Stimulated activated naive CD8-positive, alpha-beta T cell treated with anti-CD3 and anti-CD28 coated beads, Interleukin-15, Interleukin-2, amounts not matched to agents 100 U/mL and 50 U/mL, for 24 hours (primary cell): ENCODE measurements around the gene FKTN.
"Not testable (repeated sequence)": the region's sequence is repeated elsewhere in the genome, so short reads cannot be mapped to it uniquely, and the experiment has no call there.

Experiments used
- ATAC-seq: fragments of 150-1000 bp; cut with Tn5 transposase; one replicate; pipeline ENCODE4 v1.10.0; 2021
- DNase-seq: peaks from one replicate; pipeline ENCODE4 v3.0.0; 2021

The FKTN gene

DNA sequence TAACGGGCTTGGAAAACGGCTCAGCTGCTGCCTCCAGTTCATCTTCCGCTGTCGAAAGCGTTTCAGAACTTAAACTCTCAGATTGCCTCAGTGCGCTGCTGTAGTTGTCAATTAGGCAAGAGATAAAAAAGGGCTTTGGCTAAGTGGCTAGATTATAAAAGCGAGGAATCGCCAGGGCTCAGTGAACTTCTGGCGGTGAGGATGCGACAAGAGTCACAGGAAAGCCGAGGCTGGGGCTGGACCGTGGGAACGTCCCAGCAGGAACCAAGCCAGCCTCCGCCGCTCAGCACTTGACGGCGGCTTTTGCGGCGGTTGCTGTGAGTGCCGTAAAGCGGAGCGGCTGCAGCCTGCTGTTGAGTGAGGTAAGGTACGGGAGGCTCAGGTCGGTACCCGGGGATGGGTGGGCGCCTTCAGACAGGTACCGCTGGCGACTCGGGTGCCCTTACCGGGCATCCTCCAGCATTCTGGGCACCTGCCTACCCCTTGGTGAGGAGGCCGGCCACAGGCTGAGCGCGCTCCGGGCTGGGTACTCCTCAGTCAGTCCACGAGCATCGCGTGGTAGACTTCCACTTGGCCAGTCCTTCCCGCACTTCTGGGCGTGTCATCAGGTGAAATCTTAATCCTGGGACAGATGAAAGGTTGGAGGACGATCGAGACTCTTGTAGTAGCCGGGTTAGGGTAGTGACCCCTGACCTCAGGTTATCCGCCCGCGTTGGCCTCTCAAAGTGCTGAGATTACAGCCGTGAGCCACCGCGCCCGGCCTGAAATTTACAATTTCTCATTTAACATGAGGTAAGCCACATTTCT lies at the start of gene FKTN:
Gene FKTN (plus strand): TSS at position 328 of the 807 bp plus-strand sequence. CDS start 16,902 bp downstream, outside the sequence.
- ATAC-seq, result peak; percentile 98

DNA sequence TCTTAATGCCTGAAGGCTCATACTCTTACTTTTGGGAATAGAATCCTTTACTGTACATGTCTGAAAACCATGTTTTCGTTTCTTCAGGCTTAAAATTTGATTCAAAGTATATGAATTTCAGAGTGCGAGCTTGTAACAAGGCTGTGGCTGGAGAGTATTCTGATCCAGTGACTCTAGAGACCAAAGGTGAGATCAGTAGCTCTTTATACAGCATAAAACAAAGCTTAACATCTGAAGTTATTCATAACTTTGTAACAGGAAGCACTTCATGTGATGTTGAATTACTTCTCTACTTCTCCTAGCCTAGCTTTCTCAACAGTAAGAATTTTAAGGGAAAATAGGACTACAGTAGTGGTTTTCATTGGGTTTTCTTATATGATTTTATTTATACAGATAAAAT lies 49.4 kb upstream of the FKTN start:
- no peak for ATAC-seq

More for the DNA sequence above, at the start of gene FKTN:
- DNase-seq, result peak; percentile 85

DNA sequence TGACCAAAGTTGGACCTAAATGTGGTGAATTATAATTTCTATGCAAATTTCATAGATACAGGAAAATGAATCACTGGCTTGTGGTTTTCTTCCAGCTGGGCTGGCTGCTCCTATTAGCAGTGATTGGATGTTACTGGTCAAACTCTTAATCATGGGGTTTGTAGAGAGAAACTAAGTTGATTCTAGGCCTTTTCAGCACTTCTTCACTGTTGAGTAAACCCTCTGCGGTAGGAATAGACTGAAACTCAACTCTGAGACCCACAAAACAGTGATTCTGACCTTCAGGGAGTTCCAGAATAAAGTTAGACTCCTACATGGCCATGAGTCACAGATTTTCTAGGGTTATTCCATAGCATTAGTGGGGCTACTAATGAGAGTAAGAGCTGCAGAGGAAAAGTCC lies 47.9 kb upstream of the FKTN start:
- DNase-seq (no peak), ATAC-seq (peak; percentile 65)

More for the DNA sequence above, 49.4 kb upstream of the FKTN start:
- DNase-seq, result no peak

GRCh38 chr9:105511446-105511845 lies 46.5 kb upstream of the FKTN start:
- ATAC-seq, result no peak
- no peak for DNase-seq

DNA sequence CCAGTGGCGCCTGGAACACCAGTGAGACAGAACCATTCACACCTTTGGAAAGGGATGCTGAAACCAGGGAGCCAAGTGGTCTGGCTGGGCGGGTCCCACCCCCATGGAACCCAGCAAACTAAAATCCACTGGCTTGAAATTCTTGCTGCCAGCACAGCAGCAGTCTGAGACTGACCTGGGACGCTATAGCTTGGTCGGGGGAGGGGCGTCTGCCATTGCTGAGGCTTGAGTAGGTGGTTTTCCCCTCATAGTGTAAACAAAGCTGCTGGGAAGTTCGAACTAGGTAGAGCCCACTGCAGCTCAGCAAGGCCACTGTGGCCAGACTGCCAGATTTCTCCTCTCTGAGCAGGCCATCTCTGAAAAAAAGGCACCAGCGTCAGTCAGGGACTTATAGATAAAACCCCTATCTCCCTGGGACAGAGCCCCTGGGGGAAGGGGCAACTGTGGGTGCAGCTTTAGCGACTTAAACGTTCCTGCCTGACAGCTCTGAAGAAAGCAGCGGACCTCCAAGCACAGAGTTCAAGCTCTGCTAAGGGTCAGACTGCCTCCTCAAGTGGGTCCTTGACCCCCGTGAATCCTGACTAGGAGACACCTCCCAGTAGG lies 42.0 kb upstream of the FKTN start:
- ATAC-seq, result no peak
- DNase-seq, result no peak

GRCh38 chr9:105519710-105520369 lies 38.1 kb upstream of the FKTN start:
- DNase-seq, result peak; percentile 40
- peak; percentile 87 for ATAC-seq

DNA sequence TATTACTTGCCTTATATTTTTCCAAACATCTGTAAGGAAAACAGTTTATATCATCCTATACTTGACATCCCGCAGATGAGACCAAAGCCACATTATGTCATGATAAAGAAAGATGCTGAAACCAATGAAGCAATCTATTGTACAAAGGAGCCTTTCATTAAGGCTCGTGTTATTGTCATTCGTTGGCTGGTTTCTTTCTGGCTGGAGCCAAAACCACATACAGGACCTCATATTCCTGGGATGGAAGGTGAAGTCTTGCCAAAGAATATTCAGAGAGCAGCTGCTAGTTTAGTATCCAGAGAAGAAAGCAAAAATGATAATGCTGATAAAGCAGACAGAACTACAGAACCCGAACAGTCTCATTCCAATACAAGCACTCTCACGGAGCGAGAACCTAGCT lies 36.9 kb upstream of the FKTN start:
- not testable (repeated sequence) for DNase-seq, ATAC-seq

DNA sequence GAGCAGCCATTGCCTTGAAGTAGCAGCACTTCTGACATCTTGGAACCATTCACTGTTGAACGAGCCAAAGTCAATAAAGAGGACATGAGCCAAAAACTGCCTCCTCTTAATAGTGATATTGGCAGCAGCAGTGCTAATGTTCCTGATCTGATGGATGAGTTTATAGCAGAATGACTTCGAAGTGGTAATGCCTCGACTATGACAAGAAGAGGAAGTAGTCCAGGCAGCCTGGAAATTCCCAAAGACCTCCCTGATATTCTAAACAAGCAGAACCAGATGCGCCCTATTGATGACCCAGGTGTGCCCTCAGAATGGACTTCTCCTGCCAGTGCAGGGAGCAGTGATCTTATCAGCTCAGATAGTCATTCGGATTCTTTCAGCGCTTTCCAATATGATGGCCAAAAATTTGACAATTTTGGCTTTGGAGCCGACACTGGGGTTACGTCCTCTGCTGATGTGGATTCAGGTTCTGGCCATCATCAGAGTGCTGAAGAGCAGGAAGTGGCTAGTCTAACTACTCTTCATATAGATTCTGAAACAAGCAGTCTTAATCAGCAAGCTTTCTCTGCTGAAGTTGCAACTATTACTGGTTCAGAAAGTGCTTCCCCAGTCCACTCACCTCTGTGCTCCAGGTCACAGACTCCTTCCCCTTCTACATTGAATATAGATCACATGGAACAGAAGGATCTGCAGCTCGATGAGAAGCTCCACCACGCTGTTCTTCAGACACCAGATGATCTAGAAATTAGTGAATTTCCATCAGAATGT lies 35.1 kb upstream of the FKTN start:
- not testable (repeated sequence) for DNase-seq, ATAC-seq

GRCh38 chr9:105531530-105531929 lies 26.4 kb upstream of the FKTN start:
- no peak for DNase-seq
- no peak for ATAC-seq

DNA sequence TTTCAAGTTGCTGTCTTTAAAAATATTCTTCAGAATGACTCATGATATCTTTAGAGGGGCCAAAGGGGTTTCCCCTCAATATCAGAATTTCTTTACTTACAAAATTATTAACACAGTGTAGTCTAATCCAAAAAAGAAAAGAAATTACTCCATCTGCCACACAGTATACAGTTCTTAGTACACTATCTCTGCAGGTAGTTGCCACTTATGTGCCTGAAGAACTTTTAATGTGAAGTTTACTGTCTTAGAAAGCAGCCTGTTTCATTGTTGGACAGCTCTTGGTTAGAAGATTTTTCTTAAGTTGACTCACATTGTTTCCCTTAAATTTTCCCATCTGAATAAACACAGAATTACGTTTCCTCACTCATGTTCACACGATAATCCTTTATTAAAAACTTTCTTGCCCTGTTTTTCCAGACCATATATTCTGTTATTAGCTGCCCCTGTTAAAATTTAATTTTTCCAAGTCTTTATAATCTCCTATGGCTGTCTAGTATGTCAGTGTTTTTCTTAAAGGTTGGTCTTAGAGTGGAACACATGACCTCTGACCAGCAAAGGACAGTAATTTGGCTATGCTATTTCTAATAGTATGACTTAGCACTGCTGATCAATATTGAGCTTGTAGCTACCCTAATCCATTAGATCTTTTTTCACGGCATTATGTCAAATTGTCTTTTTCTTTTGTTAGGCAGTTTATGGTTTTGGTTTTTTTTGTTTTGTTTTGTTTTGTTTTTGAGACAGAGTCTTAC lies 21.8 kb upstream of the FKTN start:
- DNase-seq, result no peak
- ATAC-seq, result no peak

DNA sequence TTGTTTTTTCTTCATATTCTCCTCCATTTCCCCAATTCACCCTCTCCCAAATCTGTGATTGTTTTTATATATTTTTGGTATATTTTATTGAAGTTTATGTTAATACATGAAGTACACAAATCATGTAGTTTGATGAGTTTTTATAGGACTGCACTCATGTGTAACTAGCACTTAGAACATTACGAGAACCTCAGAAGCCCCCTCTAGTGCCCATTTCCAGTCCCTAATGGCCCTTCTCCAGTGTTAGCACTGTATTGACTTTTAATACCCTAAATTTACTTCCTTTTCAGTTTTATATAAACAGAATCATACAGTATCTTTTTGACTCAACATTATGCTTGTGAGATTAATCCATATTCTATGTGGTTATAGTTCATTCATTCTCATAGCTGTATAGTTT lies 18.5 kb upstream of the FKTN start:
- ATAC-seq (no peak), DNase-seq (no peak)

DNA sequence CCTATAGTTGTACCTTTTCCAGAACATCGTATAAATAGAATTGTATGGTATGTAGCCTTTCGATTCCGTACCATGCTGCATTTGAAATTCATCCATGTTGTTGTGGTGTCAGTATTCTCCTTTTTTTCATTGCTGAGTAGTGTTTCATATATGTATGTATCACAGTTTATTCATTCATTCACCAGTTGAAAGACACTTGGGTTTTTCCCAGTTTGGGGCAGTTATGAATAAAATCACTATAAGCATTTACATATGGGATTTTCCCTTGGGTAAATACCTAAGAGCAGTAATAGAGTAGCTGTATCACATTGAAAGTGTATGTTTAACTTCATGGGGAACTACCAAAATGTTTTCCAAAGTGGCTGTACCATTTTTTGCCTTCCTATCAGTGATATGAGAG lies 16.1 kb upstream of the FKTN start:
- ATAC-seq (peak; percentile 98), DNase-seq (no peak)

GRCh38 chr9:105554042-105554441 lies 3.9 kb upstream of the FKTN start:
- ATAC-seq (no peak), DNase-seq (no peak)

GRCh38 chr9:105572455-105572854 lies 14.5 kb downstream of the FKTN start:
- ATAC-seq (no peak), DNase-seq (no peak)

DNA sequence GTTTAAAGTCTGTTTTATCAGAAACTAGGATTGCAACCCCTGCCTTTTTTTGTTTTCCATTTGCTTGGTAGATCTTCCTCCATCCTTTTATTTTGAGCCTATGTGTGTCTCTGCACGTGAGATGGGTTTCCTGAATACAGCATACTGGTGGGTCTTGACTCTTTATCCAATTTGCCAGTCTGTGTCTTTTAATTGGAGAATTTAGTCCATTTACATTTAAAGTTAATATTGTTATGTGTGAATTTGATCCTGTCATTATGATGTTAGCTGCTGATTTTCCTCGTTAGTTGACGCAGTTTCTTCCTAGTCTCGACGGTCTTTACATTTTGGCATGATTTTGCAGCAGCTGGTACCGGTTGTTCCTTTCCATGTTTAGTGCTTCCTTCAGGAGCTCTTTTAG lies 22.0 kb downstream of the FKTN start:
- DNase-seq, ATAC-seq: not testable (repeated sequence)

DNA sequence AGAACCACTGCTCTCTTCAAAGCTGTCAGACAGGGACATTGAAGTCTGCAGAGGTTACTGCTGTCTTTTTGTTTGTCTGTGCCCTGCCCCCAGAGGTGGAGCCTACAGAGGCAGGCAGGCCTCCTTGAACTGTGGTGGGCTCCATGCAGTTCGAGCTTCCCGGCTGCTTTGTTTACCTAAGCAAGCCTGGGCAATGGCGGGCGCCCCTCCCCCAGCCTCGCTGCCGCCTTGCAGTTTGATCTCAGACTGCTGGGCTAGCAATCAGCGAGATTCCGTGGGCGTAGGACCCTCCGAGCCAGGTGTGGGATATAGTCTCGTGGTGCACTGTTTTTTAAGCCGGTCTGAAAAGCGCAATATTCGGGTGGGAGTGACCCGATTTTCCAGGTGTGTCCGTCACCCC lies 23.6 kb downstream of the FKTN start:
- not testable (repeated sequence) for DNase-seq, ATAC-seq

- ATAC-seq, result no peak
- DNase-seq, result no peak
These were observed 35.2 kb downstream of the FKTN start for GRCh38 chr9:105593145-105593544.

GRCh38 chr9:105608721-105609598 lies 51.0 kb downstream of the FKTN start:
- ATAC-seq, result no peak

DNA sequence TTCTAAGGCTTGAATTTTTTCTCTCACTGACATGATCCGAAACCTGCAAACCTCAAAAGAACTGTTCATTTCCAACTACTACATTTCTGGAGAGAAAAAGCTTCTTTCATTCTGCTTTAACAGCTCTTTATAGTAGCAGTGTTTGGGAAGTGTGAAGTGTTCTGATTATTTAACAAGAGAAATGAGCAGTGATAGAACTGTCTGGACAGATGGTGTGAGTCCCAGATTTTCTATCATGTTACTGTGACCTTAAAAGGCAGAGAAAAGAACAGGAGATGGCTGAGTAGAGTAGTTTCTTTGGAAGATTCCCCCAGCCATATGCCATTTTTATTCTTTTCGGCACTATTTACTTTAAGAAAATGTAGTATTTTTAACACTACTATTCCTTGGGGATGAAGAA lies 63.1 kb downstream of the FKTN start:
- DNase-seq, result no peak

More at GRCh38 chr9:105608721-105609598, 51.0 kb downstream of the FKTN start:
- no peak for DNase-seq

GRCh38 chr9:105625088-105625487 lies 67.2 kb downstream of the FKTN start:
- no peak for ATAC-seq
- DNase-seq, result no peak

More for the DNA sequence above, 63.1 kb downstream of the FKTN start:
- ATAC-seq, result no peak
